ENCODE measurements around the gene EFCAB9. TPM values are rescaled to one million over a fixed set of nuclear protein-coding genes. Genes with fewer than 3 reads are reported as not detected.

Gene EFCAB9
- not detected in 2 replicates for total RNA-seq

DNA sequence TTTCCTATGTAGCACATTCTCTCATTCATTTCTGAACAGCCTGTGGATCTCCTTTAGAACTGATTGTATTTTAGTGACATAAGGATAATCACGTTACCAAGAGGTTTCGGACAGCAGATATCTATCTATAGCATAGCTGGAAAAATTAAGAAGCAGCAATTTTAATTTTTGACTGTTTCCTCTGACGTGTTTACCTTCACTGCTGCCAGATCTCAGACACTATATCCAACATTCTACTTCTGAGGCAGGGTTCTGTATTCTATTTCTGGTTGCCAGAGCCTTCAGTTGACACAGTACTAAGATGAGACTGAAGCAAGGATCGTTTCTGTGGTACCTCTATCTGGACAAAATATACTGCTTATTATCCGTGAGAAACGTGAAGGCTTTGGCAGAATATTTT, at the start of gene EFCAB9:
Gene EFCAB9, plus strand, starts transcription at position 301 of the 400 bp plus-strand sequence. Its CDS starts 1 bp downstream, at position 302.

DNA sequence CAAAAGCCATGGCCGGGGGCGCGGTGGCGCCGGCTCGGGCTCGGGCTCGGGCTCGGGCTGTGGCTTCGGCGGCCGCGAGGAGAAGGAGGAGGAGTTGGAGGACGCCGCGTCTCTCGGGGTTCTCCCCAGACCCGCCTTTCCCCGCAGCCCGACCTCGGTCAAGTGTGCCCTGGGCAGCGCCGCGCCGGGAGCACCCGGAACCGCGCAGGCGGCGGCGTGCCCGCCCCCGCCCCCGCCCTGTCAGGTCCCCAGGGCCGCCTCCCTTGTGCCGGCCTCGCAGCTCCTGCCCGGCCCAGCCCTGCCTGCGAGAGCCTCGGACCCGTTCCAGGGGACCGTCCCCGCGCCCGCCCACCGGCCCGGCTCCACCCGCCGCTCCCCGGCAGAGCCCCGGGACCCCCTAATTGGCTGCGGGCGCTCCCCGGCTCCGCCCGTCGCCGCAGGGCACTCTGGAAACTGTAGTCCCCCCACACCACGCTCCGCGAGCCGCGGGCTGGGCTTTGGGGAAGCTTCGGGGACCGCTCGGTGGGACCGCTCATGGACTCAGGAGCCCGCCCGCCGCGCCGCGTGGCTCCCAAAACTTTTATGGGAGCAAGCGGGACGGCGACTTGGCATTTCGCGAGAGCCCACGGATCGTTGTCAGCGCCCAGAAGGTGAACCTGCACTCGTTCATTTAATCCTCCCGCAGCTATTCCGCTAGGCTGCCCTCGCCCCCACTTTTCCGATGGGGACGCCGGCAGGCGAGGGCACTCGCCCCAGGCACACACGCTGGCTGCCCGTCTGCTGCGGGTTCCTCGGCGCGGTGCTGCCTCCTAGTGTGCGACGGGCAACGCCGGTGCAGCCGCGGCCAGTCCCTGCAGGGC, 5.7 kb upstream of the EFCAB9 start, which contains the start of gene STK10:
Gene STK10, minus strand, starts transcription at position 192 of the 860 bp plus-strand sequence. Its CDS starts 182 bp downstream, at position 10.

Other genes starting within 250 kb of the EFCAB9 start
- 33.2 and 36.4 TPM in 2 replicates for gene FBXW11, start 187.5 kb upstream of the EFCAB9 start, total RNA-seq
- 13.5 and 16.4 TPM in 2 replicates for gene STK10, start 5.9 kb upstream of the EFCAB9 start, total RNA-seq
- 18.1 and 19.1 TPM in 2 replicates for gene UBTD2, start 89.6 kb downstream of the EFCAB9 start, total RNA-seq